GM18505 (cell line): ENCODE data around the gene EXTL1.

Experiments used
- ATAC-seq: cut with Tn5 transposase; IDR thresholded peaks from one replicate; pipeline ENCODE4 v1.9.1; 2021; ENCODE audit not compliant: unreplicated experiment
- POLR2A ChIP-seq: IDR thresholded peaks from 4 replicates; pipeline ENCODE4 v1.6.1; 2011; ENCODE audit warnings: borderline replicate concordance; ENCODE audit not compliant: insufficient read depth, insufficient read length; ENCODE audit errors: extremely low read depth

The EXTL1 gene

DNA sequence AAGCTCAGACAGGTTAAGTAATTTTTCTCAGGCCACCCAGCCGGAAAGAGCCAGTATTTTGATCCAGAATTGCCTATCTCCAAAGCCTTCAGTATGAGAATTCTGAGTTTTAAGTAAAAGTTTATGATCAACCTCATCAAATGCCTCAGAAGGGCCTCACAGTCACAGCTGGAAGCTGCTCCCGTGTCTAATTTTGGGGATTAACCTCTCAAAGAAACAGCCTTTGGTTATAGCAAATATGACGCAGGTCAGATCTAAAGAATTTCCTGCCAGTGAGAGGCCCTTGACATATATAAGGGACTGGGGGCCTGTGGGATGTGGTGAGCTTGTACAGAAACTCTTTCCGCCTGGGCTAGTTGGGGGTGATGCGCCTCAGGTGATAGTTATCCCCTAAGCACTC is 2.3 kb downstream of the EXTL1 start:
- no peak for TF ChIP-seq POLR2A
- ATAC-seq: no peak

DNA sequence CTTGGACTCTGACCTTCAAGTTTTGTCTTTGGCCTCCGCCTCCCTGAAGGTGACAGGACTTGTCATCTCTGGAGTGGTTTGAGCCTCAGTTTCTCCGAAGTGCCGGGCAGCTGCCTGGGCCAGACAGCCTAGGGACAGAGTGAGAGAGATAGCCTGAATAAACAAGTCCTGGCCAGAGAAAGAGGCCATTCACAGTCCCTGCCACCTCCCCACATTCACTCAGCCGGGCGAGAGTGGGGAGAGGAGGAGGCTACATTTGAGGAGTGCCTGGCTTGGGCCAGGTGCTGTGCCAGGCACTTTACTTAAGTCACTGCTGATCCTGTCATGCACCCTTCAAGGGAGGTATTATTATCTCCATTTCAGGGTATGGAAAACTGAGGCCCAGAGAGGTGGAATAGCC is 3.5 kb downstream of the EXTL1 start:
- ATAC-seq: no peak
- TF ChIP-seq POLR2A: no peak

DNA sequence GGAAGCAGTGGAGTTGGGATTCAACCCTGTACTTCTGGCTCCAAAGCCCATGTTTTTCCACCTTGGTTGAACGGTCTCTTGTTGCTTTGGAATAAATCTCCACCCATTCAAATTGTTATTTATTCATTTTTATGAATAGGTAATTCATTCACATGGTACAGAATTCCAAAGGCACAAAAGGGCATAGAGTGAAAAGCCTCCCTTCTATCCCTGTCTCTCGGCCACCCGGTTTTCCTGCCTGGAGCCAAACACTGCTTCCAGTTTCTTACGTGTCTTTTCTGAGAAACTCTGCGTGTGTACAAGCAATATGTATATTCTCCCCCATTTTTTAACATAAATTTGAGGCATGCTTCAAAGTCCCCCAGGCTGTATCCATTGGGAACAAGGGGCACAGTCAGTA is 3.9 kb downstream of the EXTL1 start:
- no peak for TF ChIP-seq POLR2A
- ATAC-seq: no peak

DNA sequence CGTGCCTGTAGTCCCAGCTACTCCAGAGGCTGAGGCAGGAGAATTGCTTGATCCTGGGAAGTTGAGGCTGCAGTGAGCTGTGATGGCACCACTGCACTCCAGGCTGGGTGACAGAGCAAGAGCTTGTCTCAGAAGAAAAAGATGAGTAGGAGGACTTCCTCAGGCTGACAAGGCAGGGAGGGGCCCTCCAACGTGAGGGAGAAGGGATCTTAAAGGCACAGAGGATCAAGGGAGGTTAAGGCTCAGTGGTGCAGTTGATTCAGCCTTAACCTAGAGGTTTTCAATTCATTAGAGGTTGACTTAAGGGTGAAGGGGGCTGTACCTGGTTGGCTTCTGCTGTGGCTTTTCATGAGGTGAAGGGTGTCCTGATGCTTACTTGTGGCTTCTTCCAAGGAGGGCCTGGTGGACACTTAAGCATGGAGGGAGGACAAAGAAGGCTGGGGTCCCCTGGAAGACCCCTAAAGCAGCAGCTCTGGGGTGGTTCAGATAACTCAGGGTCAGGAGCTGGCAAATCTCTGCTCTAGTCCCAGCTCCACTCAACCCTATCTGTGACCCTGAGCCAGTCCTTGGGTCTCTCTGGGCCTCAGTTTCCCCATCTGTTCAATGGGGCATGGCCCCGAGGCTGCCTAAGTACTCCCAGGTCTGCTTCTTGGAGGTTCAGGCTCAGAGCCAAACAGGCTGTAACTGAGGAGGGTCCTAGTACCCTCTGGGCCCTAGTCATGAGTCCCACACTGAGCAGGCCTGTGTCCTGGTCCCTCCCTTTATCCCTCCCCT is 6.3 kb downstream of the EXTL1 start:
- no peak for ATAC-seq
- TF ChIP-seq POLR2A: no peak

DNA sequence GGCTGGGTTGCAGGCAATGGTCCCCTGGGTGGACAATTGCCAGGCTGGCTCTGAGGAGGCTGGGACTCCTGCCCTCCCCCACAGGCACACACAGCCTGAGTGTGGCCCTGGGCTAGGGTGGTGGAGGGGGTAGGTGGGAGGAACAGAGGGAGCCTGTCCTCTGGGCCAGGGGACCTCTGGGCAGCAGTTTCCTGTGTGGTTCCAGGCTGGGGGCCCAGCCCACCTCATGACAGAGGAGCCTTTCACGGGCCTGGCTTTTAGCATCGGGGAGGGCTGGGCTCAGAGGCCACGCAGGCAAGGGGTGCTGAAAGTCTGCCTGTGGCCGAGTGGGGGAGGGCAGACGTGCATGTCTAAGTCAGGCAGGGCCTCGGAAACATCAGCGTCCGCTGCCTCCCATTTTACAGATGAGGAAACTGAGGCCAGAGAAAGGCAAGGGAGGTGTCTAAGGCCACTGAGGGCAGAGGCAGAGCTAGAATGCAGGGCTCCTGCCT is 7.0 kb downstream of the EXTL1 start:
- no peak for TF ChIP-seq POLR2A
- no peak for ATAC-seq

DNA sequence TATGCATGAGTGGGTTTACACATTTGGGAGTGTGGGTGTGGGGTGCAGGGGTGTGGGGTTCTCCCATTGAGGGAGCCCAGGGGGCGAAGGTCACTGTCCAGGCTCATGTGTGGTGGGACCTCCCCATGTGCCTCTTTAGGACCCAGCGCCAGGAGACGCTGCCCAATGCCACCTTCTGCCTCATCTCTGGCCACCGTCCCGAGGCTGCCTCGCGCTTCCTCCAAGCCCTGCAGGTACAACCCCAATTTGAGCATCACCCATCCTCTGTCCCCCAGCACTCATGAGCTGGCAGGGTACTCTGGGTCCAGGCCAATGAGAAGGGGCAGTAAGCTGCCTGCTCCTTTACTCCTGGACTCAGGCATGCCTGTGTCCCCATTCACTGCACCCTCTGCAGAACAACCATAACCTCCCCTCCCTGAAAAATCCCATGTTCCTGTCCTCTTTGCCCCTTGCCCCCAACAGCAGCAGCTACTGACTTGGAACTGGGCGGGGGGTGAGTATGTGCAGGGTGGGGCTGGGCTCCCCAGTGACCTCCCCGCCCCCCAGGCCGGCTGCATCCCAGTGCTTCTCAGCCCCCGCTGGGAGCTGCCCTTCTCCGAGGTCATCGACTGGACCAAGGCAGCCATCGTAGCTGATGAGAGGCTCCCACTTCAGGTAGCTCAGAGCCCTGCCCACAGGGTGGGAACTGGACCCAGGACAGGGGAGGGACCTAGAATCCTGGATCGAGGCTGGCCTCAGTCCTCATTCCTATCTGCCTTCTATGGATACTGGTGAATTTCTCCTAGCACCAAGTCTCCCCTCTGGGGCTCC is 7.7 kb downstream of the EXTL1 start:
- no peak for ATAC-seq

DNA sequence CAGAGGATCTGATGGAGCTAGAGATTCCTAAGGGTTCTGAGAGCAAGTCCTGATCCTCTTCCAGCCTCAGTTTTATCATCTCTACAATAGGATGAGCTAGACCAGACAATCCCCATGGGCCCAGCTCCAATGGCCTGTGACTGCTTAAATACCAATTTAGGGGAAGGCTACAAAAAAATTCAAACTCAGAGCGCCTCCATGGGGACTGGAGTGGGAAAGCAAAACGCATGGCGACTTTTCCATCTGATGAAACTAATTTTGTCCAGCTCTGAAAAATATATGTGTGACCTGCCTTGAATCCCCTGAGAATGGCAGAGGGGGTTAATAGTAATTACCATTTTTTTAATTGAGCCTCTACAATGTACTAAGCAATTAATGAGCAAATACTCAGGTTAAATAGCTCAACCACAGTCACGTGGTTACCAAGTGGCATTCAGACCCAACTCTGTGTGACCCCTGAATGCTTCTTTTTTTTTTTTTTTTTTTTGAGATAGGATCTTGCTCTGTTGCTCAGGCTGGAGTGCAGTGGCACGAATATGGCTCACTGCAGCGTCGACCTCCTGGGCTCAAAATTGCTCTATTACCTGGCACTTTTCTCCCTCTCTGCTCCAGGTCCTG is 8.4 kb downstream of the EXTL1 start:
- no peak for ATAC-seq
- no peak for TF ChIP-seq POLR2A

More for the DNA sequence above, 7.7 kb downstream of the EXTL1 start:
- no peak for TF ChIP-seq POLR2A

DNA sequence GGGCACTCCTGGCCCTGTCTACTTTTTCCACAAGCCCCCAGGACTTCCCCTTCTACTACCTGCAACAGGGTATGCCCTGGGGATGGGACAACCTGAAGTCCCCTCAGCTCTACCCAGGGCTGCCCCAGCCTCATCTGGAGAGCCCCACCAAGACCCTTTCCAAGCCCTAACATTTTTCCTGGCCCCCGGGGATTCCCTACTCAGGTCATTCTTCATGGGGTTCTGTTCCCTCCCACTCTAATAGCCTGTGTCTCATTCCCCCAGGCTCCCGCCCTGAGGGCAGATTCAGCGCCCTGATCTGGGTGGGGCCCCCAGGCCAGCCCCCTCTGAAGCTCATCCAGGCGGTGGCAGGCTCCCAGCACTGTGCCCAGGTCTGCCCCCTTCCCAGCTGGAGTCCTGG is 9.6 kb downstream of the EXTL1 start:
- TF ChIP-seq POLR2A: no peak
- ATAC-seq: no peak

DNA sequence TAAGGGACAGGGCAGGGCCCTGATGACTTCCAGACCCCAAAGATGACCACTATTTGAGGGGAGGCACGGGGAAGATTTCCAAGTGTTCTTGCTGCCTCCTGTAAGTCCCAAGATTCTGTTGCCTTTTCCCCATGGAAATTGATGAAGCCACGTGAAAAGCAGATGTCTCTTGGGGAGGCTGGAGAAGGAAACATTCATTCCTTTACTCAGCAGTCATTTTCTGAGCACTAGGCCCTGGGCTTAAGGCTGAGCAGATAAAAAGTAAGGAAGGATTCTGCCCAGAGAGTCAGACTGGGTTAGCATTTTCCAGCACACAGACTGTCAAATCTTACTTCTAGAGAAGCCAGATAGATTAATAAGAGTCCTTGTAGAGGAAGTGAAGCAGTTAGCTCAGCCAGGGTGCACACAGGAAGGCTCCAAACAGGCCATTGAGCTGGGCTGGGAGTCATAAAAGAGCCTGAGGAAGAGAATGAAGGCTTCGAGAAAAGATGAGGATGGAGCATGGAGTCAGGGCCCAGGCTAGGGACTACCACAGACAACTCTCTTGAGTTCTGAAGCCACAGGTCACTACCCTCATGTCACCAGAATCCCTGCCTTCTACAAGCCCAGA is 10.1 kb downstream of the EXTL1 start:
- TF ChIP-seq POLR2A: no peak

DNA sequence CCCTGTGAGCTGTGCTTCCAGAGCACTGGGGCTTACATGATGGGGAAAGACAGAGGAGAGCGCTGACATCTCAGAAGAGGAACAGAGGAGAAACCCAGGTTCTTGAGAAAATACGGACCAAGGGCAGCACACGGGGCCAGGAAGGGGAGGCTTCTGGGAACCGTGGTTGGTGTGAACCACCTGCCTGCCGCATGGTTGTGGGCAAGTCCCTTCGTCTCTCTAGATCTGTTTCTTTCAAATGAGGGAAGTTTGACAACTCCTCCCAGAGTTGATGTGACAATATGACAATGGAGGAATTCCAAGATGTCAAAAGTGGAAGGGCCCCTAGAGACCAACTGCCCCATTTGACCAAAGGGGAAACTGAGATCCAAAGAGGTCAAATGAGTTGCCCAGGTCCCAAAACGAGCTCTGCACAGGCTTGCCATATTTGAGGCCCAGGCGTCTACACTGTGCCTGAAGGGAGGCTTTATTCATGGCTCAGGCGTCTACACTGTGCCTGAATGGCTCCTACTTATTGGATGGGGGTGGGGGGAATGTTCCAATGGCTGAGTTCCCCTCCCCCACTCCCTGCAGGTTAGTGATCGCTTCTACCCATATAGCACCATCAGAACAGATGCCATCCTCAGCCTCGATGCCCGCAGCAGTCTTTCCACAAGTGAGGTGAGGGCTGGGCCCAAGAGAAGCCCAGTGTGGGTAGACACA is 11.2 kb downstream of the EXTL1 start:
- TF ChIP-seq POLR2A: no peak
- ATAC-seq: no peak

More for the DNA sequence above, 10.1 kb downstream of the EXTL1 start:
- ATAC-seq: no peak

DNA sequence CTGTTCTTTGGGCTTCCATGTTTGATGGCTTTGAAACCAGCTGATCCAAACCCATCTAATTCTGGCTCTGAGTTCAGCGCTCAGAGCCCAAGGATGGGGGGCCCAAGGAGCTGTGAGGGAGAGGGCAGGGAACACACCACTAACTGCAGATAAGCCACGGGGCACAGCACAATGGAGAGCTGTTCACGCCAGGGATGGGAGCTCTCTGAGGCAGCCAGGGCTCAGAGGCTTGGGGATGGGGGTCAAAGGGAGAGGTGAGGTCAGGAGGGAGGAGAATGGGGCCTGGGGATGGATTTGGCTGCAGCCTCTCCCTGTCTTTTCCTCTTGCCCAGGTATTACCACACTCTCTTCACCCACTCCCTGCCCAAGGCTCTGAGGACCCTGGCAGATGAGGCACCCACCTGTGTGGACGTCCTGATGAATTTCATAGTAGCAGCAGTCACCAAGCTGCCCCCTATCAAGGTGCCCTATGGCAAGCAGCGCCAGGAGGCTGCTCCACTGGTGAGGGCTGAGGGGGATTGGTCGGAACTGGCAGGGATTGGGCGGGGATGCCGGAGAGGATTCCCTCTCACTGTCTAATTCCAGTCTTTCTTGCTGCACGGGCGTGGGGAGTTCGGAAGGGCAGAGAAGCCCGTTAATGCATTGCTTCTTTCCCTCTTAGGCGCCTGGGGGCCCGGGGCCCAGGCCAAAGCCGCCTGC is 13.1 kb downstream of the EXTL1 start:
- ATAC-seq: no peak
- no peak for TF ChIP-seq POLR2A
